Trophoblast cell (in vitro differentiated cells and primary cell): ENCODE results near the gene ZNF524.

Source experiments
- DNase-seq, 2 donors: peaks; one replicate each; pipeline ENCODE4 v3.0.0-alpha.2; 2016
- H2AFZ ChIP-seq: 2 replicates; pipeline ENCODE4 v1.6.1; 2013; ENCODE audit warnings: low read length, moderate library complexity, mild to moderate bottlenecking; ENCODE audit not compliant: insufficient read depth, poor library complexity
- H2AK5ac ChIP-seq: 2 replicates; pipeline ENCODE4 v1.6.1; 2013; ENCODE audit warnings: mild to moderate bottlenecking, low read length
- H2BK120ac ChIP-seq: 2 replicates; pipeline ENCODE4 v1.6.1; 2013; ENCODE audit warnings: low read length, mild to moderate bottlenecking, moderate library complexity; ENCODE audit not compliant: insufficient read depth, poor library complexity
- H2BK12ac ChIP-seq: 2 replicates; pipeline ENCODE4 v1.6.1; 2013; ENCODE audit warnings: mild to moderate bottlenecking, low read length, moderate library complexity
- H2BK5ac ChIP-seq: 2 replicates; pipeline ENCODE4 v1.6.1; 2013; ENCODE audit warnings: low read length, low read depth, moderate library complexity, mild to moderate bottlenecking; ENCODE audit not compliant: poor library complexity
- H3K14ac ChIP-seq: 2 replicates; pipeline ENCODE4 v1.6.1; 2013; ENCODE audit warnings: mild to moderate bottlenecking, low read length
- H3K18ac ChIP-seq: 2 replicates; pipeline ENCODE4 v1.6.1; 2013; ENCODE audit warnings: mild to moderate bottlenecking, low read length
- H3K23ac ChIP-seq: 2 replicates; pipeline ENCODE4 v1.6.1; 2013; ENCODE audit warnings: low read length
- H3K27ac ChIP-seq: 2 replicates; pipeline ENCODE4 v1.5.1; 2013; ENCODE audit warnings: low read depth, mild to moderate bottlenecking, inconsistent platforms, low read length, moderate library complexity
- H3K27me3 ChIP-seq: 2 replicates; pipeline ENCODE4 v1.6.1; 2013; ENCODE audit warnings: inconsistent platforms, mild to moderate bottlenecking, low read length, moderate library complexity; ENCODE audit not compliant: insufficient read depth
- H3K36me3 ChIP-seq, 2 experiments: 1 replicate in 1 of 2; 2 replicates in 1 of 2; pipeline ENCODE4 v1.6.1; 2013; ENCODE audit warnings: low read length in 2 of 2, mild to moderate bottlenecking in 2 of 2, moderate library complexity in 1 of 2; ENCODE audit not compliant: insufficient read depth in 2 of 2, control insufficient read depth in 1 of 2
- H3K4ac ChIP-seq: 2 replicates; pipeline ENCODE4 v1.6.1; 2013; ENCODE audit warnings: low read depth, mild to moderate bottlenecking, low read length, moderate library complexity
- H3K4me1 ChIP-seq, 2 experiments: 1 replicate in 1 of 2; 2 replicates in 1 of 2; pipeline ENCODE4 v1.6.1; 2013; ENCODE audit warnings: low read length in 2 of 2, mild to moderate bottlenecking in 2 of 2, moderate library complexity in 1 of 2; ENCODE audit not compliant: insufficient read depth in 2 of 2, control insufficient read depth in 1 of 2
- H3K4me2 ChIP-seq: 2 replicates; pipeline ENCODE4 v1.6.1; 2013; ENCODE audit warnings: inconsistent platforms, mild to moderate bottlenecking, low read length, moderate library complexity
- H3K4me3 ChIP-seq: 2 replicates; pipeline ENCODE4 v1.5.1; 2013; ENCODE audit warnings: mild to moderate bottlenecking, low read depth, low read length, inconsistent platforms
- H3K79me1 ChIP-seq: one replicate; pipeline ENCODE4 v1.6.1; 2013; ENCODE audit warnings: low read length
- H3K79me2 ChIP-seq: 2 replicates; pipeline ENCODE4 v1.6.1; 2013; ENCODE audit warnings: low read length, mild to moderate bottlenecking; ENCODE audit not compliant: control insufficient read depth, insufficient read depth, poor library complexity
- H3K9ac ChIP-seq: 2 replicates; pipeline ENCODE4 v1.6.1; 2013; ENCODE audit warnings: mild to moderate bottlenecking, low read length
- H3K9me3 ChIP-seq: 2 replicates; pipeline ENCODE4 v1.6.1; 2013; ENCODE audit warnings: low read depth, mild to moderate bottlenecking, control low read depth, inconsistent platforms, low read length; ENCODE audit not compliant: insufficient read depth
- H4K12ac ChIP-seq: 2 replicates; pipeline ENCODE4 v1.6.1; 2013; ENCODE audit warnings: low read depth, mild to moderate bottlenecking, low read length, moderate library complexity
- H4K8ac ChIP-seq: 2 replicates; pipeline ENCODE4 v1.6.1; 2013; ENCODE audit warnings: low read depth, mild to moderate bottlenecking, low read length, moderate library complexity
- H4K91ac ChIP-seq: one replicate; pipeline ENCODE4 v1.6.1; 2013; ENCODE audit warnings: low read depth, mild to moderate bottlenecking, low read length, moderate library complexity
- WGBS: extraction: QIAGEN DNeasy Blood & Tissue Kit; methylation state at CpG from one replicate; pipeline ENCODE4 v1.1.7; 2013; ENCODE audit warnings: missing lambda C conversion rate; ENCODE audit not compliant: insufficient read length, insufficient coverage; ENCODE audit errors: extremely low coverage; 5-methylcytosine and 5-hydroxymethylcytosine counted together

The ZNF524 gene

DNA sequence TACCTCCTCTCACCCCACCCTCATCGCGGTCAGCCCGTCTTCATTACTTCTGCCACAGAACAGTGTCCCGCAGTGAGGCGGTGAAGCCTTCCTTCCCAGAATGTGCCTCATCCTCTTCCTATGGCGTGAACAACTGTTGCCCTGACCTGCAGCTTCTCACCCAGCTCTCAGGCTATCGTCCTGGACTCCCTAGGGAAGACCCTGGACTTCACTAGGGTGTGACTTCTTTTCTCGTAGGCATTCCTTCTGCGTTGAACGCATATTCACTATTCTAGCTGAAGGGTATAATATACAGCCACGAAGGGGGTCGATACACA, 6.3 kb downstream of the ZNF524 start:
- peak overlapping the region; percentile 54 for H3K4me3 ChIP-seq
- H2BK120ac ChIP-seq: no peak overlapping the region
- no peak overlapping the region for H2BK12ac ChIP-seq
- WGBS: no CpG with 5 or more reads among the region's 12 CpGs
- DNase-seq: no peak
- H2AFZ ChIP-seq: no peak overlapping the region
- peak overlapping the region; percentile 21 for H3K27ac ChIP-seq
- H3K23ac ChIP-seq: no peak overlapping the region
- H3K9ac ChIP-seq: peak overlapping the region; percentile 81
- H3K79me2 ChIP-seq: peaks cover 5% of the 10 kb centered on the region
- no peak overlapping the region for H4K91ac ChIP-seq
- H4K12ac ChIP-seq: no peak overlapping the region
- H3K9me3 ChIP-seq: no peaks in the 10 kb centered on the region
- H4K8ac ChIP-seq: no peak overlapping the region
- H2BK5ac ChIP-seq: no peak overlapping the region
- H3K79me1 ChIP-seq: peaks cover 13% of the 10 kb centered on the region
- H3K36me3 ChIP-seq: peaks cover 7 to 12% of the 10 kb centered on the region in 2 experiments
- H2AK5ac ChIP-seq: no peak overlapping the region
- no peaks in the 10 kb centered on the region for H3K27me3 ChIP-seq
- peak overlapping the region; percentile 26 for H3K18ac ChIP-seq
- peak overlapping the region; percentile 87 for H3K4me2 ChIP-seq
- H3K14ac ChIP-seq: no peak overlapping the region
- peaks cover 7 to 9% of the 10 kb centered on the region in 2 experiments for H3K4me1 ChIP-seq
- no peak overlapping the region for H3K4ac ChIP-seq

DNA sequence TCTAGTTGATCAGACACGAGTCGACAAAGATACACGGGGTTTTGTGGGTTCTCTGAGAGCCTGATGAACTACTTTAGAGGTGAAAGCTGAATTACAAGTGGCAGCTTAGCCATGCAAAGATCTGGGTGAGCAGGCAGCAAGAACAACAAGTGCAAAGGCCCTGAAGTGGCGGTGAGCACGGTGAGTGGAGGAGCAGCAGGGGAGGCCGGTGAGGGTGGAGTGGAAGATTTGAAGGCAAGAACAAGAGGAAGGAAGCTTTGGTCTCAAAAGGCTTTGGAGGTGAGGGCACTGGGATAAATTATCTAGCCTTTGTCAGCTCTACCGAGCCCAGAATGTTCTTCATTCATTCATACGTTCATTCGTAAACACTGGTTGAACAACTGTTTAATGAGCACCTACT, 6.7 kb downstream of the ZNF524 start:
- H2AFZ ChIP-seq: no peak overlapping the region
- no CpG with 5 or more reads among the region's 9 CpGs for WGBS
- no peak overlapping the region for H2AK5ac ChIP-seq

GRCh38 chr19:55609326-55609725, 9.2 kb downstream of the ZNF524 start:
- Histone ChIP-seq H2BK5ac (no peak overlapping the region), H3K23ac (no peak overlapping the region), H3K4me3 (no peak overlapping the region), H3K18ac (no peak overlapping the region), H2BK12ac (no peak overlapping the region), H3K4me1 (peaks cover 4 to 5% of the 10 kb centered on the region in 2 experiments), H3K4ac (no peak overlapping the region), H3K79me2 (peaks cover 5% of the 10 kb centered on the region), H2AK5ac (no peak overlapping the region), H3K27ac (no peak overlapping the region), H2BK120ac (no peak overlapping the region), H3K79me1 (peaks cover 13% of the 10 kb centered on the region), H3K14ac (no peak overlapping the region), H3K27me3 (no peaks in the 10 kb centered on the region), H3K9ac (no peak overlapping the region), H2AFZ (no peak overlapping the region), H3K36me3 (peaks cover 15 to 22% of the 10 kb centered on the region in 2 experiments), H4K91ac (no peak overlapping the region), H3K9me3 (peaks cover 1% of the 10 kb centered on the region), H4K12ac (no peak overlapping the region), H4K8ac (no peak overlapping the region), H3K4me2 (no peak overlapping the region)
- no CpG with 5 or more reads among the region's 5 CpGs for WGBS
- peak; percentile 33 to 61 for DNase-seq

More for the DNA sequence above, 6.7 kb downstream of the ZNF524 start:
- no peak overlapping the region for H4K8ac ChIP-seq
- no peak overlapping the region for H2BK5ac ChIP-seq
- H3K9me3 ChIP-seq: no peaks in the 10 kb centered on the region
- H3K4ac ChIP-seq: no peak overlapping the region
- H3K9ac ChIP-seq: no peak overlapping the region
- no peak overlapping the region for H2BK12ac ChIP-seq
- H3K27ac ChIP-seq: no peak overlapping the region
- no peak overlapping the region for H4K12ac ChIP-seq
- no peak overlapping the region for H2BK120ac ChIP-seq
- no peak overlapping the region for H3K4me3 ChIP-seq
- no peaks in the 10 kb centered on the region for H3K27me3 ChIP-seq
- H3K79me1 ChIP-seq: peaks cover 13% of the 10 kb centered on the region
- H3K36me3 ChIP-seq: peaks cover 7 to 15% of the 10 kb centered on the region in 2 experiments
- peak overlapping the region; percentile 87 for H3K4me2 ChIP-seq
- H3K79me2 ChIP-seq: peaks cover 5% of the 10 kb centered on the region
- no peak for DNase-seq
- no peak overlapping the region for H3K18ac ChIP-seq
- no peak overlapping the region for H3K23ac ChIP-seq
- H4K91ac ChIP-seq: no peak overlapping the region
- peaks cover 5 to 9% of the 10 kb centered on the region in 2 experiments for H3K4me1 ChIP-seq
- H3K14ac ChIP-seq: no peak overlapping the region

GRCh38 chr19:55611300-55611982, 11.4 kb downstream of the ZNF524 start:
- no peak overlapping the region for H3K4me2 ChIP-seq
- no peak overlapping the region for H4K8ac ChIP-seq
- H3K36me3 ChIP-seq: peaks cover 35 to 41% of the 10 kb centered on the region in 2 experiments
- H3K9ac ChIP-seq: no peak overlapping the region
- H3K27me3 ChIP-seq: no peaks in the 10 kb centered on the region
- H3K4me1 ChIP-seq: peaks cover 3 to 4% of the 10 kb centered on the region in 2 experiments
- no peak for DNase-seq
- no peak overlapping the region for H2BK120ac ChIP-seq
- H3K23ac ChIP-seq: no peak overlapping the region
- no peak overlapping the region for H2BK12ac ChIP-seq
- H3K79me2 ChIP-seq: no peaks in the 10 kb centered on the region
- no peak overlapping the region for H4K12ac ChIP-seq
- no peak overlapping the region for H2AFZ ChIP-seq
- WGBS: no CpG with 5 or more reads among the region's 15 CpGs
- no peak overlapping the region for H2AK5ac ChIP-seq
- no peak overlapping the region for H2BK5ac ChIP-seq
- H3K4ac ChIP-seq: no peak overlapping the region
- H3K9me3 ChIP-seq: peaks cover 6% of the 10 kb centered on the region
- H3K18ac ChIP-seq: no peak overlapping the region
- H3K27ac ChIP-seq: no peak overlapping the region
- no peak overlapping the region for H4K91ac ChIP-seq
- H3K4me3 ChIP-seq: no peak overlapping the region
- no peaks in the 10 kb centered on the region for H3K79me1 ChIP-seq
- no peak overlapping the region for H3K14ac ChIP-seq
